ENCODE measurements around the gene ZNF254. TPM values are rescaled to one million over a fixed set of nuclear protein-coding genes. Genes with fewer than 3 reads are reported as not detected.

The ZNF254 gene
- total and polyA plus RNA-seq, 7 experiments from 2014 or later = 4.1 to 17.1 (median 14.7) TPM

GRCh38 chr19:24127601-24128000, 40.6 kb downstream of the ZNF254 start:
- ChIA-PET CTCF (no interaction called here), POLR2A (no interaction called here)
- Mint-ChIP-seq H3K4me1 (no peaks in the 10 kb centered on the region), H3K9me3 (peaks cover 13 to 92% (median 69%) of the 10 kb centered on the region in 11 donors), H3K27me3 (no peaks in the 10 kb centered on the region), H3K27ac (no peak overlapping the region), H3K36me3 (peaks cover 28 to 76% (median 65%) of the 10 kb centered on the region in 5 donors), H3K4me3 (no peak overlapping the region)
- DNase-seq (no peak), ATAC-seq (no peak)
- Histone ChIP-seq H3K4me3 (ENCODE audit: low read length) (peak overlapping the region; percentile 5), H3K9me3 (ENCODE audit: control insufficient read depth in 2 of 3, low read length in 3 of 3) (peaks cover 14 to 67% (median 28%) of the 10 kb centered on the region in 3 experiments), H3K27ac (ENCODE audit: low read depth, low read length) (no peak overlapping the region), H3K27me3 (ENCODE audit: control insufficient read depth in 2 of 2, insufficient read depth in 2 of 2, low read length in 2 of 2) (no peaks in the 10 kb centered on the region), H3K4me1 (ENCODE audit: control insufficient read depth in 2 of 2, insufficient read depth in 2 of 2, low read length in 2 of 2) (no peaks in the 10 kb centered on the region), H3K36me3 (ENCODE audit: control insufficient read depth in 2 of 3, insufficient read depth in 3 of 3, low read length in 3 of 3) (peaks cover 12 to 21% (median 14%) of the 10 kb centered on the region in 3 experiments)
- intact Hi-C loops (cut with micrococcal nuclease) = no loop called here

- H3K27me3 Mint-ChIP-seq = no peaks in the 10 kb centered on the region
- H3K36me3 ChIP-seq (ENCODE audit: control insufficient read depth in 2 of 3, insufficient read depth in 3 of 3, low read length in 3 of 3) = no peaks in the 10 kb centered on the region
- POLR2A ChIA-PET = no interaction called here
- no peak overlapping the region for H3K4me3 Mint-ChIP-seq
- H3K27ac ChIP-seq (ENCODE audit: low read depth, low read length) = no peak overlapping the region
- intact Hi-C loops (cut with micrococcal nuclease) = no loop called here
- peaks cover 0 to 82% (median 20%) of the 10 kb centered on the region in 3 experiments for H3K9me3 ChIP-seq (ENCODE audit: control insufficient read depth in 2 of 3, low read length in 3 of 3)
- peaks cover 13 to 100% (median 67%) of the 10 kb centered on the region in 11 donors for H3K9me3 Mint-ChIP-seq
- H3K27me3 ChIP-seq (ENCODE audit: control insufficient read depth in 2 of 2, insufficient read depth in 2 of 2, low read length in 2 of 2) = no peaks in the 10 kb centered on the region
- H3K4me1 ChIP-seq (ENCODE audit: control insufficient read depth in 2 of 2, insufficient read depth in 2 of 2, low read length in 2 of 2) = no peaks in the 10 kb centered on the region
- peaks cover 0 to 10% (median 0%) of the 10 kb centered on the region in 7 donors for H3K4me1 Mint-ChIP-seq
- CTCF ChIA-PET = no interaction called here
- H3K36me3 Mint-ChIP-seq = peaks cover 19 to 57% (median 41%) of the 10 kb centered on the region in 5 donors
- DNase-seq (no peak), ATAC-seq (no peak)
- H3K27ac Mint-ChIP-seq = no peak overlapping the region
- H3K4me3 ChIP-seq (ENCODE audit: low read length) = no peak overlapping the region
Observed at GRCh38 chr19:24140099-24140498, 53.1 kb downstream of the ZNF254 start.

GRCh38 chr19:24140591-24140990, 53.6 kb downstream of the ZNF254 start:
- DNase-seq (no peak), ATAC-seq (no peak)
- H3K9me3 ChIP-seq (ENCODE audit: control insufficient read depth in 2 of 3, low read length in 3 of 3) = peaks cover 0 to 81% (median 17%) of the 10 kb centered on the region in 3 experiments
- H3K4me3 ChIP-seq (ENCODE audit: low read length) = no peak overlapping the region
- intact Hi-C loops (cut with micrococcal nuclease) = no loop called here
- CTCF ChIA-PET = no interaction called here
- Mint-ChIP-seq H3K9me3 (peaks cover 11 to 98% (median 64%) of the 10 kb centered on the region in 11 donors), H3K27me3 (no peaks in the 10 kb centered on the region), H3K36me3 (peaks cover 17 to 56% (median 41%) of the 10 kb centered on the region in 5 donors), H3K27ac (no peak overlapping the region), H3K4me3 (no peak overlapping the region), H3K4me1 (peaks cover 0 to 10% (median 0%) of the 10 kb centered on the region in 7 donors)
- no peaks in the 10 kb centered on the region for H3K36me3 ChIP-seq (ENCODE audit: control insufficient read depth in 2 of 3, insufficient read depth in 3 of 3, low read length in 3 of 3)
- H3K4me1 ChIP-seq (ENCODE audit: control insufficient read depth in 2 of 2, insufficient read depth in 2 of 2, low read length in 2 of 2) = no peaks in the 10 kb centered on the region
- H3K27ac ChIP-seq (ENCODE audit: low read depth, low read length) = no peak overlapping the region
- POLR2A ChIA-PET = no interaction called here
- H3K27me3 ChIP-seq (ENCODE audit: control insufficient read depth in 2 of 2, insufficient read depth in 2 of 2, low read length in 2 of 2) = no peaks in the 10 kb centered on the region

GRCh38 chr19:24141612-24142011, 54.6 kb downstream of the ZNF254 start:
- no peak overlapping the region for H3K27ac Mint-ChIP-seq
- H3K27me3 Mint-ChIP-seq = no peaks in the 10 kb centered on the region
- no peak for ATAC-seq
- intact Hi-C loops (cut with micrococcal nuclease) = no loop called here
- ChIA-PET POLR2A (no interaction called here), CTCF (no interaction called here)
- no peak for DNase-seq
- peaks cover 0 to 3% (median 0%) of the 10 kb centered on the region in 7 donors for H3K4me1 Mint-ChIP-seq
- Histone ChIP-seq H3K4me1 (ENCODE audit: control insufficient read depth in 2 of 2, insufficient read depth in 2 of 2, low read length in 2 of 2) (no peaks in the 10 kb centered on the region), H3K4me3 (ENCODE audit: low read length) (no peak overlapping the region), H3K36me3 (ENCODE audit: control insufficient read depth in 2 of 3, insufficient read depth in 3 of 3, low read length in 3 of 3) (no peaks in the 10 kb centered on the region), H3K9me3 (ENCODE audit: control insufficient read depth in 2 of 3, low read length in 3 of 3) (peaks cover 5 to 71% (median 15%) of the 10 kb centered on the region in 3 experiments), H3K27ac (ENCODE audit: low read depth, low read length) (no peak overlapping the region), H3K27me3 (ENCODE audit: control insufficient read depth in 2 of 2, insufficient read depth in 2 of 2, low read length in 2 of 2) (no peaks in the 10 kb centered on the region)
- H3K9me3 Mint-ChIP-seq = peaks cover 2 to 96% (median 58%) of the 10 kb centered on the region in 11 donors
- H3K4me3 Mint-ChIP-seq = no peak overlapping the region
- H3K36me3 Mint-ChIP-seq = peaks cover 11 to 53% (median 38%) of the 10 kb centered on the region in 5 donors

- no peak for ATAC-seq
- Histone ChIP-seq H3K4me3 (ENCODE audit: low read length) (no peak overlapping the region), H3K27ac (ENCODE audit: low read depth, low read length) (no peak overlapping the region), H3K27me3 (ENCODE audit: control insufficient read depth in 2 of 2, insufficient read depth in 2 of 2, low read length in 2 of 2) (no peaks in the 10 kb centered on the region), H3K4me1 (ENCODE audit: control insufficient read depth in 2 of 2, insufficient read depth in 2 of 2, low read length in 2 of 2) (no peaks in the 10 kb centered on the region), H3K36me3 (ENCODE audit: control insufficient read depth in 2 of 3, insufficient read depth in 3 of 3, low read length in 3 of 3) (no peaks in the 10 kb centered on the region), H3K9me3 (ENCODE audit: control insufficient read depth in 2 of 3, low read length in 3 of 3) (peaks cover 5 to 62% (median 6%) of the 10 kb centered on the region in 3 experiments)
- Mint-ChIP-seq H3K27me3 (no peaks in the 10 kb centered on the region), H3K4me1 (no peaks in the 10 kb centered on the region), H3K4me3 (no peak overlapping the region), H3K36me3 (peaks cover 3 to 49% (median 35%) of the 10 kb centered on the region in 5 donors), H3K9me3 (peaks cover 0 to 96% (median 53%) of the 10 kb centered on the region in 11 donors), H3K27ac (no peak overlapping the region)
- intact Hi-C loops (cut with micrococcal nuclease) = no loop called here
- no peak for DNase-seq
- POLR2A ChIA-PET = no interaction called here
- CTCF ChIA-PET = no interaction called here
Observed at GRCh38 chr19:24142771-24143170, 55.8 kb downstream of the ZNF254 start.

- DNase-seq (no peak), ATAC-seq (no peak)
- Mint-ChIP-seq H3K4me3 (no peak overlapping the region), H3K4me1 (no peaks in the 10 kb centered on the region), H3K27me3 (no peaks in the 10 kb centered on the region), H3K36me3 (peaks cover 2 to 43% (median 33%) of the 10 kb centered on the region in 5 donors), H3K27ac (no peak overlapping the region), H3K9me3 (peaks cover 16 to 98% (median 44%) of the 10 kb centered on the region in 11 donors)
- Histone ChIP-seq H3K27ac (ENCODE audit: low read depth, low read length) (no peak overlapping the region), H3K4me1 (ENCODE audit: control insufficient read depth in 2 of 2, insufficient read depth in 2 of 2, low read length in 2 of 2) (no peaks in the 10 kb centered on the region), H3K36me3 (ENCODE audit: control insufficient read depth in 2 of 3, insufficient read depth in 3 of 3, low read length in 3 of 3) (no peaks in the 10 kb centered on the region), H3K4me3 (ENCODE audit: low read length) (no peak overlapping the region), H3K27me3 (ENCODE audit: control insufficient read depth in 2 of 2, insufficient read depth in 2 of 2, low read length in 2 of 2) (no peaks in the 10 kb centered on the region), H3K9me3 (ENCODE audit: control insufficient read depth in 2 of 3, low read length in 3 of 3) (peaks cover 0 to 69% (median 5%) of the 10 kb centered on the region in 3 experiments)
- ChIA-PET POLR2A (no interaction called here), CTCF (no interaction called here)
- intact Hi-C loops (cut with micrococcal nuclease) = no loop called here
Observed at GRCh38 chr19:24159707-24160106, 72.7 kb downstream of the ZNF254 start.

GRCh38 chr19:24166055-24166454, 79.1 kb downstream of the ZNF254 start:
- H3K9me3 ChIP-seq (ENCODE audit: control insufficient read depth in 2 of 3, low read length in 3 of 3) = peaks cover 0 to 70% (median 0%) of the 10 kb centered on the region in 3 experiments

More at GRCh38 chr19:24166055-24166454, 79.1 kb downstream of the ZNF254 start:
- H3K4me3 ChIP-seq (ENCODE audit: low read length) = no peak overlapping the region
- intact Hi-C loops (cut with micrococcal nuclease) = no loop called here
- no peaks in the 10 kb centered on the region for H3K27me3 Mint-ChIP-seq
- no peaks in the 10 kb centered on the region for H3K4me1 ChIP-seq (ENCODE audit: control insufficient read depth in 2 of 2, insufficient read depth in 2 of 2, low read length in 2 of 2)
- no peak overlapping the region for H3K27ac Mint-ChIP-seq
- no peaks in the 10 kb centered on the region for H3K36me3 ChIP-seq (ENCODE audit: control insufficient read depth in 2 of 3, insufficient read depth in 3 of 3, low read length in 3 of 3)
- no peak overlapping the region for H3K4me3 Mint-ChIP-seq
- POLR2A ChIA-PET = no interaction called here
- peaks cover 11 to 97% (median 58%) of the 10 kb centered on the region in 11 donors for H3K9me3 Mint-ChIP-seq
- ATAC-seq (no peak), DNase-seq (no peak)
- peaks cover 0 to 28% (median 22%) of the 10 kb centered on the region in 5 donors for H3K36me3 Mint-ChIP-seq
- H3K4me1 Mint-ChIP-seq = no peaks in the 10 kb centered on the region
- H3K27ac ChIP-seq (ENCODE audit: low read depth, low read length) = no peak overlapping the region
- CTCF ChIA-PET = no interaction called here
- no peaks in the 10 kb centered on the region for H3K27me3 ChIP-seq (ENCODE audit: control insufficient read depth in 2 of 2, insufficient read depth in 2 of 2, low read length in 2 of 2)

Data from naive thymus-derived CD4-positive, alpha-beta T cell (primary cell).